GM12801 (cell line): ENCODE data around the gene CACNA2D2.

Experiments used
- CTCF ChIP-seq: IDR thresholded peaks from one replicate; pipeline ENCODE4 v1.5.1; 2011; ENCODE audit warnings: control low read depth; ENCODE audit not compliant: insufficient read length; ENCODE audit errors: extremely low read depth

CACNA2D2 gene

GRCh38 chr3:50454481-50455070, 48.9 kb downstream of the CACNA2D2 start:
- TF ChIP-seq CTCF: no peak

DNA sequence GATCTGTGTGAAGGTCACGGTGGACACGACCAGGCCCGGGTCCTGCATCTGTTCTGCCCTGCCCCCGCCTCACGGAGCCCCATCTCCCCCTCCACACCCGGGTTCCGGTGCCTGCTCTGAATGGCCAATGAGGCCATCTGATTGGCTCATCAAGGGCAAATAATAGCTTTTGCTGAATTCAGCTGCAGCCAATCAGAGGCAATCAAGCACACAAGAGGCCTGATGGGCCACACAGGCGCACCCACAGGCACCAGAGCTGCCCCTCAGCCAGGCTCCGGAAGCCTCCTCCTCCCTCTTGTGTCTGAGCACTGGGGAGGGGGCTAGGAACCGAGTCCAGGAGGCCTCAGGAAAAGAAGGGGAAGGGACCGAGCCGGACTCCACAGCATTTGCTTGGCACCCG, 49.5 kb downstream of the CACNA2D2 start:
- no peak for TF ChIP-seq CTCF

GRCh38 chr3:50450209-50450921, 53.1 kb downstream of the CACNA2D2 start:
- no peak for TF ChIP-seq CTCF

DNA sequence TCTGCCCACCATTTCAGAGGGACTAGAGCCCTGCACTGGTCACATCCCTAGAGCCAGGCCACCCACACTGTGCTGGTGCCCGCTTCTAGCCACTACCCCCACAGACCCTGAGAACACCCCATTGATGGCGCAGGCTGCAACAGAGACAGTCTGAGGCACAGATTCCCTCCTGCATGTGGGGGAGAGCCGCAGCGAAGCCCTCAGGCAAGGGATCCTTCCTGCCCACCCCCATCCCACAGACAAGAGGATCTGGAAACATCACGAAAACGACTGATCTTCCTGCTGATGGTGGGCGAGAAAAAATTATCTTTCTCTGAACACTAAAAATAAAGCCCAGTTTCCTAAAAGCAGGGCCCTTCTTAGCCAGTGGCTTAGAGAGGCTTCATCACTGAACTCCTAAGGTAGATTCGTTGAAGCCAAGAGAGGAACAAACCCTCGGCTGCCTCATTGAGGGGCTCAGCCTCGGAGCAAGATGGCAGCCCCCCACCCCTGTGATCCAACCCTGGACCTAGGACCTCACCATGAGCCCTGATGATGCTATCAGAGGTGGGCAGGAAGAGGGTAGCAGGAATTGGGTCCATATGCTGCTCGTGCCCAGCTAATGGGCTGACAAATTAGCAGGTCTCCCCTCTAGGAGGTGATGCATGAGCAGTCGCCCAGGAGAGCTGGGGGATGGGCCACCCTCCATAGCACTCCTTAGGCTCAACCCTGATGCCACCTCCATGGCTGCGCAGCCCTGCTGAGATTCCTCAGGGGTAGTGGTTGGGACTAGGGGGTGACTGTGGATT, 54.5 kb downstream of the CACNA2D2 start:
- no peak for TF ChIP-seq CTCF

GRCh38 chr3:50447290-50447840, 56.1 kb downstream of the CACNA2D2 start:
- TF ChIP-seq CTCF: no peak

GRCh38 chr3:50445919-50446318, 57.5 kb downstream of the CACNA2D2 start:
- no peak for TF ChIP-seq CTCF

DNA sequence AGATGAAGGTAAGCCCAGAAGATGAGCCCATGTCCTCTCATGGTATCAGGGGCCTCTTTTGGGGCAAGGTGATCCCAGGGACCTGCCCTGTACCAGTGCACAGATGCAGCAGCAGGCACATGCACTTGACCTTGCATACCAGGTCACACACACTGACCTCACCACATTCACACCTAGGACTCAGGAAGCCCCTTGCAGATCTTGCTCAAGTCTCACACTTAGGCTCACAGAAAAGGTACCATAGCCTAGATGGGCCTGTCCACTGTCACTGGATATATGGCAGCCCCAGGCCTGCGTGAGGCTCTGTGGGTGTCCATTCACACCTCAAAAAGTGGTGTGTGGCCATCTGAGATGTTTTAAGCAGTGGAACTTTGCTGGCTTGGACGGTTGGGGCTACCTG, 58.7 kb downstream of the CACNA2D2 start:
- no peak for TF ChIP-seq CTCF
